CD4-positive, alpha-beta T cell treated with Interleukin-4 for 1 hour (primary cell): Measurements from ENCODE around the gene CCP110.

Source experiments
- DNase-seq, 2 donors: peaks; one replicate each; pipeline ENCODE4 v3.0.0-alpha.2; 2020 to 2022

Gene CCP110

GRCh38 chr16:19523559-19524355, at the start of gene CCP110:
TSS of gene CCP110 (plus strand) at chr16:19523942. CDS start at chr16:19527882, 3,940 bp downstream.
- DNase-seq = peak; percentile 94 to 95

DNA sequence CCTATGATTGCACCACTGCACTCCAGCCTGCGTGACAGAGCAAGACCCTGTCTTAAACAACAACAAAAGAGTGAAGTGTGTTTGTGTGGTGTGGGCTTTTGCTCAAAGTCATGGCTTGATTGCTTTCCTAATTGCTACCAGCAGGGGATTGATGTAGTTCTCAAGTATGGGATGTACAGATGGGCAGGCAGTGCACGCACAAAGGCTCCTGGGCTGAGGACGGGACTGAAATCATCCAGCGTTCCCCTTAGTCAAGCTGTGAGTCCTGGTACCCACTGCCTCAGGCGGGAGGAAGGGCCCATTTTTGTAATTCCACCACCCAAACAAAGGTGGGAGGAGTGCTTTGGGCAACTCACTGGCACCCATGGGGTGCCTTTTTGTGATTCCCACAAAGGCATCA, 49.1 kb upstream of the CCP110 start:
- no peak for DNase-seq

DNA sequence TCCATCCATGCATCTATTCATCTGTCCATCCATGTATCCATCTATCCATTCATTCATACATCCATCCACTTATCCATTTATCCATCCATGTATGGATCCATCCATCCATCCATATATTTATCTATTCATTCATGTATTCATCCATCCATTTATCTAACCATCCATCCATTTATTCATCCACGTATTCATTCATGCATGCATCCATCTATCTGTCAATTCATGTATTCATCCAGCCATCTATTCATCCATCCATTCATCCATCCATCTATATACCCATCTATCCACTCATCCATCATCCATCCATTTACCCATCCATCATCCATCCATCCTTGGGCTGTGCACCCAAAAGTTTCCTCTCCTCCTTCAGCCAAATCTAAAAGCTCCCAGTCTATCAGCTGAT, 45.2 kb upstream of the CCP110 start:
- DNase-seq = no peak

GRCh38 chr16:19479302-19479721, 44.4 kb upstream of the CCP110 start:
- no peak for DNase-seq

- DNase-seq = no peak
These were observed 42.4 kb upstream of the CCP110 start for GRCh38 chr16:19481296-19481695.

DNA sequence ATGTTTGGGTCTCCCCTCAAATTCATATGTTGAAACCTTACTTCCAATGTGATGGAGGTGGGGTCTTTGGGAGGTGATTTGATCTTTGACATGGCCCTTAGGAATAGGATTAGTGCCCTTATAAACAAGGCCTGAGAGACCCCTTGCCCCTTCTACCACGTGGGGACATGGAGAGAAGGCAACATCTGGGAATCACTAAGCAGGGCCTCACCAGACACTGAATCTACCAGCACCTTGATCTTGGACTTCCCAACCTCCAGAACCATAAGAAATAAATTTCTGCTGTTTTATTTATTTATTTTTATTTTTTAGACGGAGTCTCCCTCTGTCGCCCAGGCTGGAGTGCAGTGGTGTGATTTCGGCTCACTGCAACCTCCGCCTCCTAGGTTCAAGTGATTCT, 42.0 kb upstream of the CCP110 start:
- no peak for DNase-seq

GRCh38 chr16:19482291-19482690, 41.5 kb upstream of the CCP110 start:
- DNase-seq = no peak

DNA sequence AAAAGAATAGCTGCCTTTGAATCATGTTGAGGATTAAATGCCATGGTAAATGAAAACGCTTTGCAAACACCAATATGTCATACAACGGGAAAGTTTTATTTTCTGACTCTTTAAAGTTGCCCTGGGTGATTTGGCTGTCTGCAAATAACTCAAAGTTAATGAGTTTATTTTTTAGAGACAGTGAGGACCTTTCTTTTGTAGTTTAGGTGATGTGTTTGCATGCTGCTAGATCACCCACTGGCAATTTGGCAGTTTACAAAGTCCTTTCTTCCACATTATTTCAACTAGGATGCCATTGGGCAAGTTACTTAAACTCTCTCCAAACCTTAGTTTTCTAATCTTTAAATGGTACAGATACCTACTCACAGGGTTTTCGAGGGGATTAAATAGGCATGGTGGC, 39.6 kb upstream of the CCP110 start:
- no peak for DNase-seq

DNA sequence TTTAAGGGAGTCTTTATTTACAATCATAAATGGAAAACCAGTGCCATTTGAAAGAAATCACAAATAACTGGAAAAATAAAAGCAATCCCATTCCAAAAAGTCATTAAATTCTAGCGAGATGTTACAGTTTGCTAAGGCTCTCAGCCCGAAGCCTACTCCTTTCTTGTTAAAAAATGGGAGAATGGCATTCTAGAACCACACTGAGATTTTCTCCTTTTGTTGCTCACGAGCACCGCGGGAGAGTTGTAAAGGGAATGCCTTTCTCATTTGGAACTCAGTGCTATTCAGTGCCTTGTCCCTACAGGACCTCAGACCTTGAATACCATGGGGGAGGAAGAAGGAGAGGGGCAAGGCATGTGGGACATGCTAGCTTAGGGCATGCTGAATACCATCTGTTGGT, 38.1 kb upstream of the CCP110 start:
- DNase-seq = no peak

DNA sequence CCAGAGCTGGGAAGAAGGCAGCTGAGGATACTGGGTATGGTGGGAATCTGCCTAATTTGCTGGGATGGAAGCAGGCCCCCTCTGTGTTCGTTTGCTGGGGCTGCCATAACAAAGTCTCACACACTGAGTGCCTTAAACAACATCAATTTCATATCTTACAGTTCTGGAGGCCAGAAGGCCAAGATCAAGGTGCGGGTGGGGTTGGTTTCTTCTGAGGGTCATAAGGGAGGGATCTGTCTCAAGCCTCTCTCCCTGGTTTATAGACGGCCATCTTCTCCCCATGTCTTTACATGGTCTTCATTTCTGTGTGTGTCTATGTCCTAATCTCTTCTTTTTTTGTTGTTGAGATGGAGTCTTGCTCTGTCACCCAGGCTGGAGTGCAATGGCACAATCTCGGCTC, 37.7 kb upstream of the CCP110 start:
- no peak for DNase-seq

GRCh38 chr16:19486750-19487325, 36.9 kb upstream of the CCP110 start:
- DNase-seq = no peak

- DNase-seq = no peak
These were observed 35.5 kb upstream of the CCP110 start for GRCh38 chr16:19488213-19488640.

GRCh38 chr16:19490619-19491018, 33.1 kb upstream of the CCP110 start:
- no peak for DNase-seq

GRCh38 chr16:19497176-19497575, 26.6 kb upstream of the CCP110 start:
- DNase-seq = no peak

DNA sequence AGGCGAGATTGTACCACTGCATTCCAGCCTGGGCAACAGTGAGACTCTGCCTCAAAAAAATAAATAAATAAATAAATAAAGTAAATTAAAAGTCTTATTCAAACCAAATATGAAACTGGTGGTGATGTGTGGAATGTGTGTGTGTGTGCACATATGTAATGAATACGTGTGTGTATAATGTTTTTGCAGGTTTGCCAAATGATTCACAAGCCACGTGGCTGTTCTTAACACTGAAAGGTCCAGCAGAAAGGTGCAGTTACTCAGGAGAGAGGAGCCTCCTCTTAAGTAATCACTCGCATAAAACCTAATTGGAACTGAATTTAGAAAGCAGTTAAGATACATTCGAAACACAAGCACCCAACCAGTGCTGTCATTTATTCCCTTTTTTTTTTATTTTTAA, 24.7 kb upstream of the CCP110 start:
- DNase-seq = no peak

DNA sequence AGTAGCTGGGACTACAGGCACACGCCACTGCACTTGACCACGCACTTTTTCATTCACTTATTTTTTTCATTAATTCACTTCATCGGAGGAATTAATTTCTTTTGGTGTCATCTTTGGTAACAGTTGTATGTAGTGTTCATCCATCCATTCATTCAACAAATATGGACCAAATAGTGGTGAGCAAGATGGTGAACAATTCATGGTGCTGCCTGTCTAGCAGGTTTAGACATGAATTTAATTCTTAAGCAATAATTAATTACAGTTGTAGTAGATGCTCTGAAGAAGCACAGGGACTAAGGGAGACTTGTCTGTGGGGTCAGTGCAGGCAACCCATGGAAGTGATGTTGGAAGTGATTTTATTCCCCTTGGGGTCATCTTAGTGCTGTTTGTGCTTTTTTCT, 24.3 kb upstream of the CCP110 start:
- no peak for DNase-seq

- DNase-seq = peak; percentile 60 to 64
These were observed 21.2 kb upstream of the CCP110 start for GRCh38 chr16:19502395-19503131.

GRCh38 chr16:19503461-19504075, 20.2 kb upstream of the CCP110 start:
- no peak for DNase-seq

DNA sequence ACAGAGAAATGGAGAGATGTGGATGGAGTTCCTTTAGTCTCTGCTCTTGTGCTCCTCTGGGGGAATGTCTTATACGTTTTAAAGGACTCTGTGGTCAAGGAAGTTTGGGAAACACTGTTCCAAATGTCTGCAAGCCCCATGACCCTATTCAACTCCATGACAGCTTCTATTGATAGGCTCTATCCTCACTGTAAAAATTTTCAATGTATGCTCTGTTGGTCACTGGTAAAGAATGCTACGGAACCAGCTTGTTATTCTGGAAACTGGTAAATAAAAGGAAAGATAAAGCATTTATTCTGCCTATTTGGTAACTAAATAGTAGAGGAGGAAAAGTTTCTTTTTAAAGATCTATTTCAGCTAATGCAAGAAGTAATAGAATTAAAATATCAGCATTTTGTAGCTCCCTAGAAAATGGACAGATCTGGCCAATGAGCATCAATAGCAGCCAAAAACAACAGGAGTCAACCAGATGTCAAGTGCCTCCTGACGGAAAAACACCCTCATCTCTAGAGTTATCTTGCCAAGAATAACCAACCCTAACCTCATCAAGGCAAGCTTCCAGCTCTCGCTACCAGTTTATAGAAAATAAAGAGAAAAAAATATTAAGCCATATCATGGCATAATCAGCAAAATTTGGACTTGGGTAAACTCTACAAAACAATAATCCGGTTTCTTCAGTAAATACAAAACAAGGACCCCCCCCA, 18.0 kb upstream of the CCP110 start:
- DNase-seq = no peak

GRCh38 chr16:19506965-19507364, 16.8 kb upstream of the CCP110 start:
- no peak for DNase-seq

DNA sequence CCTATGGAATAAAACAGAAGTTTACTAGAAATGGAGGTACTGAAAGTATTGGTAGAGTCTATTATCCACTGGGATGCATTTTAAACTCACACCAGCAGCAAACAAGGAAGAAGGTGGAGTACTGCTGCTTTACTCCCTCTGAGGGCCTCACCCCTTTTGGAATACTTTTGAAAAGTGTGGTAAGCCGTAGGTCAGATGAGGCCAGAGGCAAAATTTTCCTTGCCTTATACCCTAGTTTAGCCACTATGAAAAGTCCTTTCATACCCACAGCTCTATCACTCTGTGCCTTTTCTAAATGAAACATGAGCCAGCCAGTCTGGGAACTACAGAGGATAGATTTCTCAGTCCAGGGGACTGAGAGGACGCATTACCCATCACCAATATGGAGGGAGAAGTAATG, 15.9 kb upstream of the CCP110 start:
- DNase-seq = no peak

DNA sequence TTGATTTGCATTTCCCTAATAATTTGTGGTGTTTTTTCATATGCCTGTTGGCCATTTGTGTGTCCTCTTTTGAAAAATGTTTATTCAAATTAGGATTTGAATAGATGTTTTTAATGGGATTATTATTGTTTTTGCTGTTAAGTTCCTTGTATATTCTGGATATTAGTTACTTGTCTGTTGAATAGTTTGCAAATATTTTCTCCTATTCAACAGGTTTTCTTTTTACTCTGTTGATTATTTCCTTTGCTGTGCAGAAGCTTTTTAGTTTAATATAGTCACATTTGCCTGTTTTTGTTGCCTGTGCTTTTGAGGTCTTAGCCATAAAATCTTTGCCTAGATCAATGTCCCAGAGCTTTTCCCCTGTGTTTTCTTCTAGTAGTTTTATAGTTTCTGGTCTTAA, 11.4 kb upstream of the CCP110 start:
- DNase-seq = no peak
